G401 (cell line): Measurements from ENCODE around the gene MAJIN. TPM values are rescaled to one million over a fixed set of nuclear protein-coding genes. Genes with fewer than 3 reads are reported as not detected.
"Not testable (repeated sequence)": the region's sequence is repeated elsewhere in the genome, so short reads cannot be mapped to it uniquely, and the experiment has no call there.

Experiments used
- DNase-seq: peaks from one replicate; pipeline ENCODE4 v3.0.0-alpha.2; 2015; ENCODE audit warnings: low spot score
- in situ Hi-C: cut with HindIII; loops from 2 replicates; pipeline ENCODE4 v1.10.0; 2016; ENCODE audit warnings: low sequenced_read_pairs, mixed read lengths
- total RNA-seq: library from RNA; depleted of rRNA; stranded (reverse); fragments of >200 nt; shearing (Covaris generic); gene quantifications from 2 replicates; pipeline ENCODE4 v1.2.3, GENCODE V29; 2014

Gene MAJIN
- total RNA-seq, 1 experiment from 2014 or later = not detected

- no peak for DNase-seq
- in situ Hi-C loops = no loop called here
Observed at GRCh38 chr11:64996327-64996709, 24.4 kb upstream of the MAJIN start.

- no peak for DNase-seq
- in situ Hi-C loops = no loop called here
Observed at GRCh38 chr11:64994318-64994717, 22.4 kb upstream of the MAJIN start.

- no peak for DNase-seq
Observed at GRCh38 chr11:64990222-64990923, 18.5 kb upstream of the MAJIN start.

GRCh38 chr11:64989416-64989815 is 17.5 kb upstream of the MAJIN start:
- DNase-seq = no peak
- in situ Hi-C loops = no loop called here

More at GRCh38 chr11:64990222-64990923, 18.5 kb upstream of the MAJIN start:
- in situ Hi-C loops = no loop called here

GRCh38 chr11:64987998-64988854 is 16.3 kb upstream of the MAJIN start:
- in situ Hi-C loops = no loop called here

DNA sequence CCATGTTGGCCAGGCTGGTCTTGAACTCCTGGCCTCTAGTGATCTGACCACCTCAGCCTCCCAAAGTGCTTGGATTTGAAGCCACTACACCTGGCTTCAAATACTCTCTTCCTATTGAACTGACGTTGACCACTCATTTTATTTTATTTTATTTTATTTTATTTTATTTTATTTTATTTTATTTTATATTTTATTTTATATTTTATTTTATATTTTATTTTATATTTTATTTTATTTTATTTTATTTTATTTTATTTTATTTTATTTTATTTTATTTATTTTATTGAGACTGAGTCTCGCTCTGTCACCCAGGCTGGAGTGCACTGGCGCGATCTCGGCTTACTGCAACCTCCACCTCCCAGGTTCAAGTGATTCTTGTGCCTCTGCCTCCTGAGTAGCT is 11.4 kb upstream of the MAJIN start:
- DNase-seq, in situ Hi-C loops: not testable (repeated sequence)

More at GRCh38 chr11:64987998-64988854, 16.3 kb upstream of the MAJIN start:
- DNase-seq = no peak

DNA sequence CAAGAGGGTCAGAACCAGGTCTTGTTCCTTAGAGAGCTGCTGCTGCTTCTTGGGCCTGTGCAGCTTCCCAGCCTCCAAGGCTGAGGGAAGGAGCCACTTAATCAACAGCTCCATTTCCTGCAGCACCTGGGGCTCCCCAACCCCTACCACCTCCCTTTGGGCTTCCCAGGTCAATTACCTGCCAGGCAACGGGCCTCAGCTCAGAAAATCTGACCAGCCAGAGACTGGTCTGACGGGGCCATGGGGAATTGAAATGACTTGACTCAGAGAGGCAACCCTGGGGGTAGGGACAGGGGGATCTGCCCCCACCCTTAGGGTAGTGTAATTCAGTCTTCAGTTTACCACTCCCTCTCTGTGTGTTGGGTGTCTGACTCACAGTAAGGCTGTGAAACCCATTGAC is 4.7 kb upstream of the MAJIN start:
- in situ Hi-C loops = no loop called here
- DNase-seq = no peak

- in situ Hi-C loops = no loop called here
- DNase-seq = no peak
Observed at GRCh38 chr11:64974124-64974523, 2.2 kb upstream of the MAJIN start.

GRCh38 chr11:64970731-64971151 is 1.2 kb downstream of the MAJIN start:
- in situ Hi-C loops = no loop called here

DNA sequence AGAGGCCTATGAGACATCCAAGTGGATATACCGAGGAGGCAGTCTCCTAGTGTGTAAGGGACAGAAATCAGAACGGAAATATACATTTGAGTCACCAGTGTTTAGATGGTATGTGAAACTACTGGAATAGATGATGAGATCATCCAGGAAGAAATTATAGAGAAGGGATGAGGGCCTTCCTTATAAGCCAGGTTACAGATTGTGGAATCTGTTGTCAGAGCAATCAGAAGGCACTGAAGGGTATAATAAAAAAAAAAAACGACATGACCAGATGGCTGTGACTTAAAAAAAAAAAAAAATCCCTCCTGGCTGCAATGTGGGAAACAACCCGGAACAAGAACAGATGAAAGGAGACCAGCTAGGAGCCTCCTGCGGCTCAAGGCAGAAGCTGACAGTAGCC is 2.7 kb downstream of the MAJIN start:
- DNase-seq = peak; percentile 91

More at GRCh38 chr11:64970731-64971151, 1.2 kb downstream of the MAJIN start:
- DNase-seq = no peak

GRCh38 chr11:64967375-64967774 is 4.5 kb downstream of the MAJIN start:
- DNase-seq = no peak
- in situ Hi-C loops = no loop called here

More for the DNA sequence above, 2.7 kb downstream of the MAJIN start:
- in situ Hi-C loops = no loop called here

DNA sequence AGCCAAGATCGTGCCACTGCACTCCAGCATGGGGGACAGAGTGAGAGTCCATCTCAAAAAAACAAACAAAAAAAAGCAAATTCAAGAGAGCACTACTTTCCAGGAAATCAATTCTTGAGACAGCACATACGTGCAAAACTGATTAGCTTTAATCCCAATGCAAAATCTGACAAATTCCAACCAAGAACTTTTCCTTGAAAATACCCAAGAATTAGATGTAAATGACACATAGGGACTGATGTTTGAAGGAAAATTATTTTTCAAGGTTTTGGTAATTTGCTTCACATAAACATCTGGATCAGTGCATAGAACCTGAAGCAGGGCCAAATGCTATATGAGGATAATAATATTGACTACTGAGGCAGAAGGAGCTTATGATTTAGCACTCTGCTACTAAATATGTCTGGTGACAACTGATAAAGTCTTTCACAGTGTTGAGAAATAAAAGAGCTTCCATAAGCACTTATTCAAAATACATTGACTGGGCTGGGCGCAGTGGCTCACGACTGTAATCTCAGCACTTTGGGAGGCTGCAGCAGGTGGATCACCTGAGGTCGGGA is 8.8 kb downstream of the MAJIN start:
- no peak for DNase-seq
- in situ Hi-C loops = no loop called here

GRCh38 chr11:64960719-64961118 is 11.2 kb downstream of the MAJIN start:
- DNase-seq = no peak
- in situ Hi-C loops = no loop called here

- no peak for DNase-seq
- in situ Hi-C loops = no loop called here
Observed at GRCh38 chr11:64959498-64959897, 12.4 kb downstream of the MAJIN start.

- in situ Hi-C loops = no loop called here
Observed at GRCh38 chr11:64954201-64954600, 17.7 kb downstream of the MAJIN start.

GRCh38 chr11:64951529-64951928 is 20.4 kb downstream of the MAJIN start:
- in situ Hi-C loops = no loop called here
- no peak for DNase-seq

More at GRCh38 chr11:64954201-64954600, 17.7 kb downstream of the MAJIN start:
- DNase-seq = no peak

GRCh38 chr11:64947208-64947814 is 24.6 kb downstream of the MAJIN start:
- no peak for DNase-seq
- in situ Hi-C loops = no loop called here

DNA sequence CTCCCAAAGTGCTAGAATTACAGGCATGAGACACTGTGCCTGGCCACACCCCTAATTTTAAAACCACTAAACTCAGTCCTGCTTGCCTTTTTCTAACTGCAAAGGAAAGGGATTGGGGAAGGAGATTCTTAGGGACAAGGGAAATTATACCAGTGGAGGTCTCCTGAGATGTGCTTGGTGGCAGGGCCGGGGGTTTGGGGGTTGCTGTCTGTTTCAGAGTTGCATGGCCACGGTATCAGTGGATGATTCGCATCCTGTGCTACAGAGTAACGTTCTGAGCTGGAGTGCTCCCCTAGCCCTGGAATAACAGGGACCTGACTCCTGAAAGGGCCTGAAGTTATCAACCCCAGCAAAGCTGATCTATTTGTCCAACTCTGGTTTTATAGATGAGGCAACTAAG is 35.4 kb downstream of the MAJIN start:
- in situ Hi-C loops = no loop called here
- DNase-seq = no peak

GRCh38 chr11:64935359-64936081 is 36.4 kb downstream of the MAJIN start, which contains the start of gene GPHA2:
GPHA2 (minus strand) TSS chr11:64935893; CDS start chr11:64935460, 433 bp downstream.
- peak; percentile 75 for DNase-seq
- in situ Hi-C loops = no loop called here
